SK-N-SH (cell line): ENCODE results near the gene ARF1. TPM values are rescaled to one million over a fixed set of nuclear protein-coding genes. Genes with fewer than 3 reads are reported as not detected.

ENCODE experiments used
- CTCF ChIA-PET: fragments of 300-600, 350-600 bp; formaldehyde crosslinking; extraction: SDS; loops from one replicate; lab custom pipeline; 2021; lab: Yijun Ruan, JAX
- POLR2A ChIA-PET: fragments of 350-600 bp; sonication (Branson Sonifier 250); formaldehyde crosslinking; extraction: SDS; loops from one replicate; lab custom pipeline; 2020; ENCODE audit warnings: antibody characterized with exemption, inconsistent platforms; lab: Yijun Ruan, JAX
- DNase-seq: peaks from one replicate; pipeline ENCODE4 v3.0.0; 2012
- H2AFZ ChIP-seq: fragments of 200-600 bp; sonication (generic); 2 replicates; pipeline ENCODE4 v1.8.1; 2016; ENCODE audit warnings: antibody characterized with exemption, mild to moderate bottlenecking, low read depth
- H3F3A ChIP-seq: fragments of 200-600 bp; sonication (generic); replicated peaks from 2 replicates; pipeline ENCODE3; 2016; ENCODE audit warnings: antibody characterized with exemption, mild to moderate bottlenecking; ENCODE audit not compliant: insufficient read depth
- H3K27ac ChIP-seq, 2 experiments: fragments of 200-500 bp in 1 of 2; fragments of 200-600 bp in 1 of 2; sonication (Bioruptor generic) in 1 of 2; sonication (generic), shearing (Covaris generic) in 1 of 2; 2 replicates each; pipeline versions ENCODE4 v1.5.1 to v1.6.1; 2014 to 2016; ENCODE audit warnings: low read depth in 2 of 2, inconsistent platforms in 1 of 2, low read length in 1 of 2, mild to moderate bottlenecking in 1 of 2, mixed read lengths in 1 of 2
- H3K27me3 ChIP-seq: fragments of 200-600 bp; sonication (generic), shearing (Covaris generic); 2 replicates; pipeline ENCODE4 v1.6.1; 2016; ENCODE audit warnings: mixed run types; ENCODE audit not compliant: insufficient read depth
- H3K36me3 ChIP-seq, 2 experiments: fragments of 200-500 bp in 1 of 2; fragments of 200-600 bp in 1 of 2; sonication (Bioruptor generic) in 1 of 2; sonication (generic) in 1 of 2; replicated peaks in 1 of 2; 2 replicates each; pipeline versions ENCODE3 to v1.5.1; 2014 to 2016; ENCODE audit warnings: low read length in 1 of 2, mild to moderate bottlenecking in 1 of 2; ENCODE audit not compliant: insufficient read depth in 2 of 2, control insufficient read depth in 1 of 2
- H3K4me1 ChIP-seq, 2 experiments: fragments of 200-500 bp in 1 of 2; fragments of 200-600 bp in 1 of 2; sonication (Bioruptor generic) in 1 of 2; sonication (generic), shearing (Covaris generic) in 1 of 2; 2 replicates each; pipeline versions ENCODE4 v1.5.1 to v1.6.1; 2014 to 2016; ENCODE audit warnings: low read depth in 1 of 2, low read length in 1 of 2, mixed run types in 1 of 2; ENCODE audit not compliant: insufficient read depth in 2 of 2, control insufficient read depth in 1 of 2
- H3K4me2 ChIP-seq: fragments of 200-600 bp; sonication (generic), shearing (Covaris generic); 2 replicates; pipeline ENCODE4 v1.6.1; 2017; ENCODE audit warnings: mixed run types
- H3K4me3 ChIP-seq, 2 experiments: fragments of 200-500 bp in 1 of 2; fragments of 200-600 bp in 1 of 2; sonication (Bioruptor generic) in 1 of 2; sonication (generic), shearing (Covaris generic) in 1 of 2; 2 replicates each; pipeline versions ENCODE4 v1.5.1 to v1.8.1; 2014 to 2016; ENCODE audit warnings: low read depth in 2 of 2, inconsistent platforms in 1 of 2, low read length in 1 of 2, mild to moderate bottlenecking in 1 of 2, mixed read lengths in 1 of 2, moderate library complexity in 1 of 2
- H3K79me2 ChIP-seq: fragments of 200-600 bp; sonication (generic); 2 replicates; pipeline ENCODE4 v1.8.1; 2017; ENCODE audit warnings: mild to moderate bottlenecking; ENCODE audit not compliant: insufficient read depth
- H3K9ac ChIP-seq: fragments of 200-600 bp; sonication (generic); 2 replicates; pipeline ENCODE4 v1.6.1; 2017; ENCODE audit warnings: mixed run types
- H3K9me2 ChIP-seq: fragments of 200-600 bp; sonication (generic); 2 replicates; pipeline ENCODE4 v1.6.1; 2017; ENCODE audit warnings: mixed run types
- H3K9me3 ChIP-seq: fragments of 200-600 bp; sonication (generic); 2 replicates; pipeline ENCODE4 v1.6.1; 2017; ENCODE audit warnings: mixed run types, mild to moderate bottlenecking, moderate library complexity
- H4K20me1 ChIP-seq: fragments of 200-600 bp; sonication (generic); 2 replicates; pipeline ENCODE4 v1.6.1; 2017; ENCODE audit warnings: mild to moderate bottlenecking, mixed run types; ENCODE audit not compliant: insufficient read depth
- CHD2 ChIP-seq: fragments of 150-350 bp; IDR thresholded peaks from 2 replicates; pipeline ENCODE4 v1.6.1; 2018; ENCODE audit warnings: low read length; ENCODE audit not compliant: partially characterized antibody
- EP300 ChIP-seq, 2 experiments: IDR thresholded peaks; 2 replicates each; pipeline versions ENCODE4 v1.4.0 to v1.6.1; 2012; ENCODE audit warnings: borderline replicate concordance in 1 of 2, low read depth in 1 of 2, low read length in 1 of 2
- FOSL2 ChIP-seq: IDR thresholded peaks from 2 replicates; pipeline ENCODE4 v1.4.0; 2012; ENCODE audit warnings: low read depth, mild to moderate bottlenecking, moderate library complexity, borderline replicate concordance
- FOXJ3 ChIP-seq: sonication (generic); formaldehyde crosslinking; IDR thresholded peaks from 2 replicates; pipeline ENCODE4 v1.5.1; 2020; ENCODE audit warnings: mild to moderate bottlenecking, missing genetic modification reagents
- GABPA ChIP-seq: IDR thresholded peaks from 2 replicates; pipeline ENCODE4 v1.4.0; 2012; ENCODE audit warnings: low read depth, mild to moderate bottlenecking
- JUND ChIP-seq: IDR thresholded peaks from 2 replicates; pipeline ENCODE4 v1.4.0; 2012
- MXI1 ChIP-seq: IDR thresholded peaks from 2 replicates; pipeline ENCODE4 v1.6.1; 2012; ENCODE audit warnings: mild to moderate bottlenecking, low read depth, low read length, improper control_type of control experiment
- NFIC ChIP-seq: IDR thresholded peaks from 2 replicates; pipeline ENCODE4 v1.4.0; 2012; ENCODE audit warnings: borderline replicate concordance
- NRF1 ChIP-seq: IDR thresholded peaks from 2 replicates; pipeline ENCODE4 v1.6.1; 2012; ENCODE audit warnings: low read depth, mild to moderate bottlenecking, low read length
- RAD21 ChIP-seq: IDR thresholded peaks from 2 replicates; pipeline ENCODE4 v1.6.1; 2012; ENCODE audit warnings: mild to moderate bottlenecking, low read length
- TCF12 ChIP-seq: IDR thresholded peaks from 2 replicates; pipeline ENCODE4 v1.4.0; 2012
- TEAD4 ChIP-seq: IDR thresholded peaks from 2 replicates; pipeline ENCODE4 v1.4.0; 2012; ENCODE audit warnings: mild to moderate bottlenecking, borderline replicate concordance; ENCODE audit not compliant: insufficient read depth
- YY1 ChIP-seq: IDR thresholded peaks from 2 replicates; pipeline ENCODE4 v1.4.0; 2012; ENCODE audit warnings: low read depth, mild to moderate bottlenecking
- ZBTB33 ChIP-seq: IDR thresholded peaks from 2 replicates; pipeline ENCODE4 v1.4.0; 2012; ENCODE audit warnings: low read depth, borderline replicate concordance
- WGBS: methylation state at CpG from one replicate; pipeline ENCODE4 v1.1.6; 2017; ENCODE audit warnings: low lambda C conversion rate; 5-methylcytosine and 5-hydroxymethylcytosine counted together
- polyA plus RNA-seq, 3 experiments: library from polyadenylated mRNA; depleted of rRNA; stranded (reverse); fragments of >200 nt; gene quantifications; 2 replicates each; pipeline ENCODE4 v1.2.3, GENCODE V29; 2012
- TF ChIP-seq, protein P1 (sequence below): IDR thresholded peaks from 2 replicates; pipeline ENCODE4 v1.4.0; 2012; ENCODE audit warnings: low read depth, borderline replicate concordance
- TF ChIP-seq, protein P2 (sequence below): IDR thresholded peaks from 2 replicates; pipeline ENCODE4 v1.4.0; 2012; ENCODE audit warnings: low read depth

Gene ARF1
- polyA plus RNA-seq, 1 of the 3 experiments (the other 2 are of a cell fraction): 713 TPM

GRCh38 chr1:228070173-228070572 is 12.3 kb upstream of the ARF1 start:
- Histone ChIP-seq H2AFZ (no peak overlapping the region), H3K27ac (no peak overlapping the region), H3K4me3 (no peak overlapping the region), H3K79me2 (no peaks in the 10 kb centered on the region), H3K4me1 (peaks cover 0 to 20% of the 10 kb centered on the region in 2 experiments; a peak in 1 of 4 replicates), H3K27me3 (peaks cover 16% of the 10 kb centered on the region; the same call in 1 of the 2 replicates), H3K9ac (no peak overlapping the region), H3K9me2 (no peaks in the 10 kb centered on the region)
- POLR2A ChIA-PET: no interaction called here
- CTCF ChIA-PET: no interaction called here
- 17% methylated on average over 2 of the region's 2 CpGs for WGBS
- TF ChIP-seq, protein P1, sequence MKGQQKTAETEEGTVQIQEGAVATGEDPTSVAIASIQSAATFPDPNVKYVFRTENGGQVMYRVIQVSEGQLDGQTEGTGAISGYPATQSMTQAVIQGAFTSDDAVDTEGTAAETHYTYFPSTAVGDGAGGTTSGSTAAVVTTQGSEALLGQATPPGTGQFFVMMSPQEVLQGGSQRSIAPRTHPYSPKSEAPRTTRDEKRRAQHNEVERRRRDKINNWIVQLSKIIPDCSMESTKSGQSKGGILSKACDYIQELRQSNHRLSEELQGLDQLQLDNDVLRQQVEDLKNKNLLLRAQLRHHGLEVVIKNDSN: no peak
- TF ChIP-seq NRF1 (no peak), MXI1 (no peak), FOSL2 (no peak), RAD21 (no peak), ZBTB33 (no peak)
- TF ChIP-seq, all 33 proteins: peak for 0
- DNase-seq: no peak
- Histone ChIP-seq H3K9me3 (no peaks in the 10 kb centered on the region), H3K36me3 (no peaks in the 10 kb centered on the region), H3F3A (peaks cover 7% of the 10 kb centered on the region), H3K4me2 (no peak overlapping the region), H4K20me1 (no peaks in the 10 kb centered on the region)

DNA sequence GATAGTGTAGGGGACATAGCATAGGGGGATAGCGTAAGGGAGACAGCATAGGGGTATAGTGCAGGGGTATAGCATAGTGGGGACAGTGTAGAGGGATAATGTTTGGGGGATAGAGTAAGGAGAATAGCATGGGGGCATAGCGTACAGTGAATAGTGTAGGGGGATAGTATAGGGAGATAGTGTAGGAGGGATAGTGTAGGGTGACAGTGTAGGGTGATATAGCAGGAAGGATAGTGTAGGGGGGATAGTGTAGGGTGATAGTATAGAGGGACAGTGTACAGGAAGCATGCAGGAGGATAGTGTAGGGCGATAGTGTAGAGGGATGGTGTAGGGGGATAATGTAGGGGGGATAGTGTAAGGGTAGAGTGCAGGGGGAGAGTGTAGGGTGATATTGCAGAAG is 11.7 kb upstream of the ARF1 start:
- Histone ChIP-seq H3K9me3 (no peaks in the 10 kb centered on the region), H3K36me3 (no peaks in the 10 kb centered on the region), H3K27ac (no peak overlapping the region), H2AFZ (no peak overlapping the region)
- WGBS: 8% methylated on average over 3 of the region's 3 CpGs
- POLR2A ChIA-PET: no interaction called here
- no peak for TF ChIP-seq YY1
- no peak for TF ChIP-seq CHD2
- no peak for TF ChIP-seq TEAD4
- no peak for TF ChIP-seq RAD21
- TF ChIP-seq FOXJ3 (CRISPR knock-in tag): no peak
- TF ChIP-seq JUND: no peak
- TF ChIP-seq, protein P2, sequence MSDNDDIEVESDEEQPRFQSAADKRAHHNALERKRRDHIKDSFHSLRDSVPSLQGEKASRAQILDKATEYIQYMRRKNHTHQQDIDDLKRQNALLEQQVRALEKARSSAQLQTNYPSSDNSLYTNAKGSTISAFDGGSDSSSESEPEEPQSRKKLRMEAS: no peak
- no peak for TF ChIP-seq EP300 (IDR thresholded peaks at IDR 0.05; ENCODE audit: borderline replicate concordance in 1 of 2, low read depth in 1 of 2, low read length in 1 of 2)
- TF ChIP-seq GABPA: no peak
- no peak for TF ChIP-seq NFIC
- TF ChIP-seq TCF12: no peak
- TF ChIP-seq ZBTB33: no peak
- TF ChIP-seq, all 33 proteins: peak for 0
- H3F3A ChIP-seq: peaks cover 7% of the 10 kb centered on the region
- H3K79me2 ChIP-seq: no peaks in the 10 kb centered on the region
- H3K9ac ChIP-seq: no peak overlapping the region
- H3K27me3 ChIP-seq: peaks cover 16% of the 10 kb centered on the region; the same call in 1 of the 2 replicates
- no peaks in the 10 kb centered on the region for H3K9me2 ChIP-seq
- no peaks in the 10 kb centered on the region for H4K20me1 ChIP-seq
- H3K4me2 ChIP-seq: no peak overlapping the region
- DNase-seq: no peak
- no peak overlapping the region for H3K4me3 ChIP-seq
- CTCF ChIA-PET: no interaction called here
- H3K4me1 ChIP-seq: peaks cover 0 to 20% of the 10 kb centered on the region in 2 experiments; a peak in 1 of 4 replicates
